H1 (cell line): ENCODE data around the gene CHMP4B. TPM values are rescaled to one million over a fixed set of nuclear protein-coding genes. Genes with fewer than 3 reads are reported as not detected.

Experiments used
- CTCF ChIA-PET: fragments of 300-600 bp; sonication (Branson Sonifier 250); formaldehyde crosslinking; loops from one replicate; lab custom pipeline; 2021; ENCODE audit not compliant: partially characterized antibody; lab: Charles Lee
- POLR2A ChIA-PET: fragments of 300-600 bp; sonication (Branson Sonifier 250); formaldehyde crosslinking; loops from one replicate; lab custom pipeline; 2021; ENCODE audit warnings: inconsistent platforms; ENCODE audit not compliant: partially characterized antibody; lab: Charles Lee
- DNase-seq, 2 experiments: peaks; one replicate each; pipeline versions ENCODE4 v3.0.0 to v3.0.0-alpha.2; 2010 to 2022; ENCODE audit warnings: low spot score in 2 of 2, low read depth in 1 of 2, mixed read lengths in 1 of 2
- FAIRE-seq: peaks from 2 replicates; lab custom pipeline; 2011; peaks lifted over from hg19 to GRCh38; lab: Jason Lieb, UNC
- H2AFZ ChIP-seq: 2 replicates; pipeline ENCODE4 v1.8.1; 2012; ENCODE audit warnings: low read length, inconsistent platforms
- H2AK5ac ChIP-seq: 2 replicates; pipeline ENCODE4 v1.6.1; 2013; ENCODE audit warnings: low read depth, low read length
- H2BK120ac ChIP-seq: replicated peaks from 2 replicates; pipeline ENCODE3; 2013; ENCODE audit warnings: low read depth, low read length, inconsistent platforms
- H2BK12ac ChIP-seq: 2 replicates; pipeline ENCODE4 v1.6.1; 2013; ENCODE audit warnings: low read depth, low read length
- H2BK15ac ChIP-seq: 2 replicates; pipeline ENCODE4 v1.6.1; 2013; ENCODE audit warnings: low read length
- H2BK20ac ChIP-seq: 2 replicates; pipeline ENCODE4 v1.6.1; 2013; ENCODE audit warnings: low read length
- H2BK5ac ChIP-seq: 2 replicates; pipeline ENCODE4 v1.6.1; 2013; ENCODE audit warnings: low read depth, low read length
- H3K14ac ChIP-seq: 2 replicates; pipeline ENCODE4 v1.6.1; 2013; ENCODE audit warnings: inconsistent platforms; ENCODE audit not compliant: insufficient read length
- H3K18ac ChIP-seq: 2 replicates; pipeline ENCODE4 v1.6.1; 2013; ENCODE audit warnings: low read length; ENCODE audit errors: extremely low read depth
- H3K23ac ChIP-seq: 2 replicates; pipeline ENCODE4 v1.6.1; 2013; ENCODE audit warnings: inconsistent platforms; ENCODE audit not compliant: insufficient read length
- H3K23me2 ChIP-seq: 2 replicates; pipeline ENCODE4 v1.6.1; 2013; ENCODE audit warnings: low read depth, low read length
- H3K27ac ChIP-seq: 2 replicates; pipeline ENCODE4 v1.6.1; 2011; ENCODE audit warnings: low read depth, low read length, inconsistent platforms
- H3K27me3 ChIP-seq, 4 experiments: replicated peaks in 1 of 4; 1 replicate in 1 of 4; 2 replicates in 3 of 4; pipeline versions ENCODE4 v1.6.1 to v1.8.1; 2011 to 2013; ENCODE audit warnings: low read length in 3 of 4, mild to moderate bottlenecking in 3 of 4, inconsistent platforms in 2 of 4, mixed read lengths in 2 of 4, moderate library complexity in 1 of 4; ENCODE audit not compliant: control insufficient read depth in 3 of 4, insufficient read depth in 3 of 4; ENCODE audit errors: extremely low read depth in 1 of 4
- H3K36me3 ChIP-seq, 4 experiments: 2 replicates each; pipeline versions ENCODE4 v1.6.1 to v1.8.1; 2011 to 2013; ENCODE audit warnings: mild to moderate bottlenecking in 4 of 4, low read length in 3 of 4, moderate library complexity in 2 of 4, control low read depth in 1 of 4, inconsistent platforms in 1 of 4; ENCODE audit not compliant: insufficient read depth in 4 of 4, control insufficient read depth in 2 of 4
- H3K4ac ChIP-seq: replicated peaks from 2 replicates; pipeline ENCODE3; 2013; ENCODE audit warnings: low read length, low read depth, mixed read lengths, inconsistent platforms; ENCODE audit not compliant: insufficient read length
- H3K4me1 ChIP-seq, 4 experiments: replicated peaks in 1 of 4; 1 replicate in 1 of 4; 2 replicates in 3 of 4; pipeline versions ENCODE4 v1.6.1 to v1.8.1; 2011 to 2013; ENCODE audit warnings: low read length in 3 of 4, inconsistent platforms in 2 of 4, mixed read lengths in 1 of 4; ENCODE audit not compliant: insufficient read depth in 4 of 4, control insufficient read depth in 3 of 4
- H3K4me2 ChIP-seq, 2 experiments: 2 replicates each; pipeline versions ENCODE4 v1.6.1 to v1.8.1; 2011 to 2013; ENCODE audit warnings: low read depth in 2 of 2, low read length in 2 of 2, control low read depth in 1 of 2, inconsistent platforms in 1 of 2, mild to moderate bottlenecking in 1 of 2; ENCODE audit not compliant: insufficient read depth in 1 of 2
- H3K4me3 ChIP-seq, 4 experiments: fragments of 200-600, 300-600 bp in 1 of 4; sonication (generic), shearing (Covaris generic), sonication (Bioruptor Twin) in 1 of 4; 2 replicates each; pipeline versions ENCODE4 v1.5.1 to v1.8.1; 2011 to 2016; ENCODE audit warnings: low read length in 4 of 4, low read depth in 3 of 4, control low read depth in 2 of 4, inconsistent platforms in 2 of 4, mild to moderate bottlenecking in 2 of 4, mixed read lengths in 1 of 4, moderate library complexity in 1 of 4; ENCODE audit not compliant: insufficient read depth in 2 of 4; ENCODE audit errors: extremely low read depth in 1 of 4
- H3K56ac ChIP-seq: replicated peaks from 2 replicates; pipeline ENCODE3; 2013; ENCODE audit warnings: low read depth, mild to moderate bottlenecking, mixed read lengths, low read length, inconsistent platforms; ENCODE audit not compliant: insufficient read length
- H3K79me1 ChIP-seq: 2 replicates; pipeline ENCODE4 v1.6.1; 2013; ENCODE audit warnings: low read depth, low read length, control low read depth
- H3K79me2 ChIP-seq, 2 experiments: 2 replicates each; pipeline versions ENCODE4 v1.6.1 to v1.8.1; 2012 to 2013; ENCODE audit warnings: low read length in 2 of 2, mild to moderate bottlenecking in 2 of 2, inconsistent platforms in 1 of 2; ENCODE audit not compliant: insufficient read depth in 2 of 2, control insufficient read depth in 1 of 2
- H3K9ac ChIP-seq, 4 experiments: replicated peaks in 1 of 4; 1 replicate in 1 of 4; 2 replicates in 3 of 4; pipeline versions ENCODE4 v1.6.1 to v1.8.1; 2011 to 2013; ENCODE audit warnings: low read depth in 3 of 4, low read length in 3 of 4, control low read depth in 2 of 4, mild to moderate bottlenecking in 2 of 4, moderate library complexity in 2 of 4, inconsistent platforms in 1 of 4; ENCODE audit errors: extremely low read depth in 1 of 4
- H3K9me3 ChIP-seq, 2 experiments: 2 replicates each; pipeline versions ENCODE4 v1.6.1 to v1.8.1; 2012 to 2013; ENCODE audit warnings: mild to moderate bottlenecking in 2 of 2, moderate library complexity in 2 of 2, control low read depth in 1 of 2, inconsistent platforms in 1 of 2, low read depth in 1 of 2, low read length in 1 of 2, mixed read lengths in 1 of 2; ENCODE audit not compliant: insufficient read depth in 2 of 2
- H4K20me1 ChIP-seq, 2 experiments: replicated peaks in 1 of 2; 2 replicates each; pipeline versions ENCODE3 to v1.8.1; 2011 to 2013; ENCODE audit warnings: inconsistent platforms in 2 of 2, low read length in 2 of 2, mild to moderate bottlenecking in 1 of 2; ENCODE audit not compliant: insufficient read depth in 2 of 2, control insufficient read depth in 1 of 2
- H4K5ac ChIP-seq: 2 replicates; pipeline ENCODE4 v1.6.1; 2013; ENCODE audit warnings: low read length, low read depth, mixed read lengths, inconsistent platforms; ENCODE audit not compliant: insufficient read length
- H4K8ac ChIP-seq: 2 replicates; pipeline ENCODE4 v1.8.0; 2013; ENCODE audit warnings: mild to moderate bottlenecking, moderate library complexity, low read length, inconsistent platforms; ENCODE audit not compliant: insufficient read depth; ENCODE audit errors: extremely low read depth
- H4K91ac ChIP-seq: replicated peaks from 2 replicates; pipeline ENCODE3; 2013; ENCODE audit warnings: low read length, mixed read lengths, inconsistent platforms; ENCODE audit not compliant: insufficient read length
- ASH2L ChIP-seq: fragments of 200-600, 300-600 bp; sonication (generic); IDR thresholded peaks from one replicate; pipeline ENCODE4 v1.7.1; 2017; ENCODE audit warnings: low read length
- ATF2 ChIP-seq: IDR thresholded peaks from 2 replicates; pipeline ENCODE4 v1.6.1; 2012; ENCODE audit warnings: low read length, inconsistent platforms
- BRCA1 ChIP-seq: IDR thresholded peaks from 2 replicates; pipeline ENCODE4 v1.6.1; 2012; ENCODE audit warnings: low read depth, low read length, improper control_type of control experiment
- JUN ChIP-seq: IDR thresholded peaks from 2 replicates; pipeline ENCODE4 v1.6.1; 2011; ENCODE audit warnings: low read depth, mild to moderate bottlenecking, improper control_type of control experiment, low read length
- KDM1A ChIP-seq: fragments of 200-600, 300-600 bp; sonication (generic); IDR thresholded peaks from 2 replicates; pipeline ENCODE4 v1.7.1; 2016; ENCODE audit warnings: mild to moderate bottlenecking, low read length, borderline replicate concordance
- NRF1 ChIP-seq: IDR thresholded peaks from 2 replicates; pipeline ENCODE4 v1.6.1; 2011; ENCODE audit warnings: mild to moderate bottlenecking, low read depth, low read length, improper control_type of control experiment
- RBBP5 ChIP-seq: IDR thresholded peaks from 2 replicates; pipeline ENCODE4 v1.7.1; 2012; ENCODE audit warnings: low read depth, mild to moderate bottlenecking, inconsistent platforms, low read length, moderate library complexity, borderline replicate concordance
- SIN3A ChIP-seq, 2 experiments: IDR thresholded peaks in 1 of 2; conservative IDR thresholded peaks in 1 of 2; 2 replicates each; pipeline ENCODE4 v1.6.1; 2011 to 2012; ENCODE audit warnings: low read length in 2 of 2, improper control_type of control experiment in 1 of 2, low read depth in 1 of 2, mild to moderate bottlenecking in 1 of 2
- SP1 ChIP-seq: IDR thresholded peaks from 2 replicates; pipeline ENCODE4 v1.6.1; 2011; ENCODE audit warnings: low read depth, low read length
- SP4 ChIP-seq: IDR thresholded peaks from 2 replicates; pipeline ENCODE4 v1.6.1; 2012; ENCODE audit warnings: low read length, inconsistent platforms
- WGBS, 2 experiments: shearing (Covaris generic) in 1 of 2; methylation state at CpG; one replicate each; pipeline versions ENCODE4 v1.1.6 to v1.1.7; 2013 to 2015; ENCODE audit warnings: low lambda C conversion rate in 2 of 2, mixed read lengths in 2 of 2, inconsistent platforms in 1 of 2, low coverage in 1 of 2, missing lambda C conversion rate in 1 of 2; ENCODE audit not compliant: insufficient replicate concordance in 2 of 2, insufficient coverage in 1 of 2, insufficient read length in 1 of 2; ENCODE audit errors: extremely low coverage in 1 of 2, missing lambda C conversion rate in 1 of 2; 5-methylcytosine and 5-hydroxymethylcytosine counted together
- polyA plus RNA-seq, 7 experiments: library from polyadenylated mRNA; depleted of rRNA in 3 of 7; stranded (reverse) in 5 of 7; unstranded in 2 of 7; fragments of >200 nt in 5 of 7; fragments of 200-250 nt in 2 of 7; gene quantifications; 1 replicate in 5 of 7; 2 replicates in 1 of 7; 4 replicates in 1 of 7; pipeline versions ENCODE4 v1.2.1 to v1.2.3, GENCODE V29; 2011 to 2013; ENCODE audit warnings: missing spikeins in 2 of 7, mixed read lengths in 2 of 7
- total RNA-seq: library from RNA; stranded (reverse); fragmentation: NEBNext Ultra II Directional; extraction: Animal tissue kit (Norgen Biotek cat#: 25700); gene quantifications from 2 replicates; pipeline ENCODE4 v1.2.1, GENCODE V29; 2021

The CHMP4B gene
- total and polyA plus RNA-seq, 2 of the 8 experiments (the other 6 are each of a cell fraction or from before 2014, with no cell fraction given) = 38.6 to 66.3 TPM

GRCh38 chr20:33862709-33863403 lies 51.7 kb downstream of the CHMP4B start:
- H3K9me3 ChIP-seq = no peaks in the 10 kb centered on the region
- H4K91ac ChIP-seq = no peak overlapping the region
- no peak overlapping the region for H2BK120ac ChIP-seq
- ChIA-PET CTCF (interaction anchor here (0.6 to 7.3 kb wide), 61 partner anchors 9 to 391 kb away, joined by 3 to 51 read pairs (median 4); no protein-coding TSS in a partner anchor), POLR2A (interaction anchor here (0.6 to 1.1 kb wide), 2 partner anchors 36 to 51 kb away, joined by 3 to 5 read pairs; no protein-coding TSS in a partner anchor)
- H3K4me2 ChIP-seq = peak overlapping the region in 1 of 2 experiments; percentile 46; a peak in 2 of 4 replicates
- no peak overlapping the region for H3K4ac ChIP-seq
- H2BK15ac ChIP-seq = no peak overlapping the region
- no peak overlapping the region for H3K14ac ChIP-seq
- no peak overlapping the region for H3K9ac ChIP-seq
- no peaks in the 10 kb centered on the region for H3K23me2 ChIP-seq
- 0 out of 2 replicates have a peak overlapping the region, but pooled peaks have one; percentile 7 for H2BK12ac ChIP-seq
- WGBS, 2 experiments = 37% methylated on average over 26 of the region's 32 CpGs; no CpG with 5 or more reads in 1 of the 2 experiments
- H3K23ac ChIP-seq = no peak overlapping the region
- H3K27ac ChIP-seq = no peak overlapping the region
- no peak overlapping the region for H4K8ac ChIP-seq
- H3K79me1 ChIP-seq = no peaks in the 10 kb centered on the region
- H2AK5ac ChIP-seq = no peak overlapping the region
- no peak for FAIRE-seq
- H4K20me1 ChIP-seq = no peaks in the 10 kb centered on the region
- H4K5ac ChIP-seq = no peak overlapping the region
- H3K79me2 ChIP-seq = no peaks in the 10 kb centered on the region
- H3K27me3 ChIP-seq = no peaks in the 10 kb centered on the region
- H3K4me1 ChIP-seq = peaks cover 0 to 5% (median 4%) of the 10 kb centered on the region in 4 experiments; a peak in 4 of 7 replicates
- peak overlapping the region in 1 of 4 experiments; percentile 52; a peak in 4 of 8 replicates for H3K4me3 ChIP-seq
- H2BK5ac ChIP-seq = peak overlapping the region; percentile 26; the same call in 1 of the 2 replicates
- H2BK20ac ChIP-seq = 0 out of 2 replicates have a peak overlapping the region, but pooled peaks have one; percentile 18
- H2AFZ ChIP-seq = no peak overlapping the region; the same call in 1 of the 2 replicates
- H3K18ac ChIP-seq = peak overlapping the region; percentile 29; the same call in 1 of the 2 replicates
- no peak overlapping the region for H3K56ac ChIP-seq
- H3K36me3 ChIP-seq = no peaks in the 10 kb centered on the region
- peak; percentile 46 to 93 for DNase-seq
- TF ChIP-seq SP1 (no peak), SIN3A (conservative IDR thresholded peaks at IDR 0.05 in 1 of 2, IDR thresholded peaks at IDR 0.05 in 1 of 2; ENCODE audit: low read depth in 1 of 2, low read length in 2 of 2) (no peak), RBBP5 (no peak), KDM1A (peak; percentile 16; the same call in 1 of the 2 replicates), SP4 (0 out of 2 replicates have a peak, but pooled peaks have one; percentile 40), JUN (no peak), BRCA1 (no peak), ATF2 (no peak), ASH2L (no peak), NRF1 (no peak)
